AG04450 (cell line): ENCODE measurements around the gene KIAA0930. TPM values are rescaled to one million over a fixed set of nuclear protein-coding genes. Genes with fewer than 3 reads are reported as not detected.
A peak's percentile ranks its signal among the peaks of the same experiment; 100 is the strongest.

Experiments used
- CTCF ChIA-PET: fragments of 300-600, 350-600 bp; formaldehyde crosslinking; extraction: SDS; loops from one replicate; lab custom pipeline; 2022; ENCODE audit warnings: antibody characterized with exemption, inconsistent platforms; lab: Charles Lee
- POLR2A ChIA-PET: fragments of 350-600 bp; formaldehyde crosslinking; extraction: SDS; loops from one replicate; lab custom pipeline; 2021; ENCODE audit warnings: antibody characterized with exemption, inconsistent platforms; lab: Yijun Ruan, JAX
- DNase-seq: peaks from one replicate; pipeline ENCODE4 v3.0.0-alpha.2; 2011; ENCODE audit warnings: low read depth, low spot score
- H3K27ac ChIP-seq: one replicate; pipeline ENCODE4 v1.5.1; 2012; ENCODE audit warnings: low read depth, low read length, control low read depth
- H3K27me3 ChIP-seq: one replicate; pipeline ENCODE4 v1.6.0; 2012; ENCODE audit warnings: low read length; ENCODE audit not compliant: control insufficient read depth, insufficient read depth
- H3K4me3 ChIP-seq: 2 replicates; pipeline ENCODE4 v1.5.1; 2011; ENCODE audit warnings: mild to moderate bottlenecking, low read depth, low read length, control low read depth
- H3K9me3 ChIP-seq: 2 replicates; pipeline ENCODE4 v1.5.1; 2012; ENCODE audit warnings: low read length; ENCODE audit not compliant: control insufficient read depth, insufficient read depth
- CTCF ChIP-seq: IDR thresholded peaks from 2 replicates; pipeline ENCODE4 v1.5.1; 2011; ENCODE audit warnings: low read depth, low read length, control low read depth, inconsistent platforms
- polyA plus RNA-seq: library from polyadenylated mRNA; depleted of rRNA; stranded (reverse); fragments of >200 nt; gene quantifications from 2 replicates; pipeline ENCODE4 v1.2.3, GENCODE V29; 2011

KIAA0930 gene
- polyA plus RNA-seq, 1 experiment: 49.4 TPM

- H3K4me3 ChIP-seq: peak overlapping the region; percentile 88
- POLR2A ChIA-PET: interaction anchor here (1.6 kb wide), 1 partner anchor 83 kb away, joined by 5 read pairs; no protein-coding TSS in a partner anchor
- H3K27ac ChIP-seq: peak overlapping the region; percentile 88
- CTCF ChIA-PET: no interaction called here
- H3K9me3 ChIP-seq: no peaks in the 10 kb centered on the region; the same call in 1 of the 2 replicates
- no peak for TF ChIP-seq CTCF
- no peaks in the 10 kb centered on the region for H3K27me3 ChIP-seq
- DNase-seq: no peak
Measured at GRCh38 chr22:45162531-45162930, 78.2 kb downstream of the KIAA0930 start.

DNA sequence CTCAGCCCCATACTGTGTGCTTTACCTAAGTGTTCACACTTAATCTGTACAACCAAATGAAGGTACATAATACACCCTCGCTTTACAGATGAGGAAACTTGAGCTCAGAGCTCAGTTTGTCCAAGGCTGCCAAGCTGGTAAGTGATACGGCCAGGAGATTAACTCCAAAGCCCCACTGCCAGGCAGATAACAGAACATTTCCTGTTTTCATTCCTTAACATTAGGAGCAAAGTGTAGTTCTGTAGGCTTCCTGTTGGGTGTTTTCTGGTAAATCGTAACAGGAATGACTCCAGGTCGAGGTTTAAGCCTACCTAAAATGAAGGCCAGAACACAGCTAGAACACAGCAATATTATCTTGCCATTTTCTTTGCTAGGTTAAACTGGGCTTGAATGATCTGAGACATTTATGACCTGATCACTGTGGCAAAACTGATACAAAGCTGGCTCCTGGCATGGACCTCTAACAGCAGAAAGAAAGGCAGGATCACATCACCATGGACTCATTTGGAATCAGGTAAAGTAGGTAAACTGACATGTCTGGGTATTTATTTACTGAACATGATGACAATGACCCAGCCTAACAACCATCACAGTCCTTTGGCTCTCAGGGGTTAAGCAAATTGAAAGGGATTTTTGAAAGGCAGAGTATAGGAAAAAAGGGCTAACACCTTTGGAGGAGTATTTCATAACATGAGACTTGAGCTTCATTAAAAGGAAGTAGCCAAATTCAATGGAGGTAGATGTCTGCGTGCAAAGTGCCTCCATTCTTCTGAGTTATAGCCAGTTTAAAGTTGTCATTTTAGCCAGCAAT is 80.8 kb downstream of the KIAA0930 start:
- Histone ChIP-seq H3K27ac (no peak overlapping the region), H3K27me3 (no peaks in the 10 kb centered on the region), H3K4me3 (no peak overlapping the region), H3K9me3 (no peaks in the 10 kb centered on the region; the same call in 1 of the 2 replicates)
- ChIA-PET POLR2A (no interaction called here), CTCF (interaction anchor here (0.6 to 0.9 kb wide), 2 partner anchors 57 to 60 kb away, joined by 4 to 6 read pairs; no protein-coding TSS in a partner anchor)
- no peak for DNase-seq
- TF ChIP-seq CTCF: peak; percentile 23; the same call in 1 of the 2 replicates

- Histone ChIP-seq H3K9me3 (no peaks in the 10 kb centered on the region), H3K4me3 (no peak overlapping the region), H3K27ac (no peak overlapping the region), H3K27me3 (no peaks in the 10 kb centered on the region)
- no peak for TF ChIP-seq CTCF
- ChIA-PET POLR2A (interaction anchor here (0.9 kb wide), 1 partner anchor 16 kb away, joined by 9 read pairs; no protein-coding TSS in a partner anchor), CTCF (no interaction called here)
- no peak for DNase-seq
Measured at GRCh38 chr22:45157907-45158306, 82.8 kb downstream of the KIAA0930 start.

DNA sequence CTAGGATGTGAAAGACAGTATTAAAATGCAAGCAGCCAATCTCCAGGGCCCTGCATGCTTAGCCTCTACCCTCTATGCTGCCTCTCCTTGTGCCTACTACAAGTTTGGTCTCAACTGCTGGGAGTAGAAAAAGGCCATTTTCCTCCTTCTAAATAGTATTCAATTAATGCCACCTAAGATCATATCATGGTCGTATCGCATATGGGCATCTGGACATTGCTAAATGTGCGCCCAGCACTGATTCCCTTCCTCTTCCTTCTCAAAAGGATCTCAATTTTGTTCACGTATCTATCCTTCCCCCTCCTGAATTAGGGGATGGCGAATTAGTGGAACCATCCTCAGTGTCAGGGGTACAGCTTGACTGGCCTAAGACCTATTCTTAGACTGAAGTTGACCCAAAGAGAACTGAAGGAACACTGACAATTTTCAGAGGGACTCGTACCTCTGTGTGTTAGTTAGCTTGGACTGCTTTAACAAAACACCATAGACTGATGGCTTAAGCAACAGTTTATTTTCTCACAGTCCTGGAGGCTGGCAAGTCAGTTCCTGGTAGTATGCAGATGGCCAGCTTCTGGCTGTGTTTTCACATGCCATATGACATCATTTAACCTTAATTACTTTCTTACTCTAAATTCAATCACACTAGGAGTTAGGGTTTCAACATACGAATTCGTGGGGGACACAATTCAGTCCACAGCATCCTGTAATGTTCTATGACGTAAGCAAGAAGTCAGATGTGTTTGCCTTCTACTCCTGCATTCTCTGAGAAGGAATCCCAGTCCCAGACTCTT is 85.4 kb downstream of the KIAA0930 start:
- no peak overlapping the region for H3K4me3 ChIP-seq
- DNase-seq: no peak
- ChIA-PET POLR2A (interaction anchor here (0.5 kb wide), 1 partner anchor 52 kb away, joined by 4 read pairs; no protein-coding TSS in a partner anchor), CTCF (no interaction called here)
- TF ChIP-seq CTCF: no peak
- H3K27me3 ChIP-seq: no peaks in the 10 kb centered on the region
- H3K27ac ChIP-seq: peak overlapping the region; percentile 22
- H3K9me3 ChIP-seq: no peaks in the 10 kb centered on the region
